ENCODE results near the gene GAMT.

Gene GAMT

GRCh38 chr19:1384478-1385110 is 16.7 kb downstream of the GAMT start:
- peak; percentile 45 for DNase-seq (ENCODE audit: low spot score)

DNA sequence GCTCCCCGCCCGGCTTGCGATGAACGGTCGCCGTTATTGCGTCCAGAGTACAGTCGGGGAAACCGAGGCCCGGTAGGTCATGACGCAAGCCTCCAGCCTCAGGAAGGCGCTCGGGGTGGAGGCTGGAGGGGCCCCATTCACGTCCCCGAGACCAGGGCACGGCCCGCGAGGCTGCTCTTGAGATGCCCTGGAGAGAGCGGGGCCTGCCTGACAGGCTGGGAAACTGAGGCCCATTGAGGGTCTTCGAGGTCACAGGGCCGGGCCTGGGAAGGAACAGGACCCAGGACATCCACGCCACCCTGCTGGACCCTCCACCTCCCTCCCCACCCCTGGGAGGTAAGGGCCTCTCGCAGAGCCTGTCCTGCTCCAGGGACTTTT is 17.3 kb downstream of the GAMT start:
- DNase-seq (ENCODE audit: low spot score) = no peak

DNA sequence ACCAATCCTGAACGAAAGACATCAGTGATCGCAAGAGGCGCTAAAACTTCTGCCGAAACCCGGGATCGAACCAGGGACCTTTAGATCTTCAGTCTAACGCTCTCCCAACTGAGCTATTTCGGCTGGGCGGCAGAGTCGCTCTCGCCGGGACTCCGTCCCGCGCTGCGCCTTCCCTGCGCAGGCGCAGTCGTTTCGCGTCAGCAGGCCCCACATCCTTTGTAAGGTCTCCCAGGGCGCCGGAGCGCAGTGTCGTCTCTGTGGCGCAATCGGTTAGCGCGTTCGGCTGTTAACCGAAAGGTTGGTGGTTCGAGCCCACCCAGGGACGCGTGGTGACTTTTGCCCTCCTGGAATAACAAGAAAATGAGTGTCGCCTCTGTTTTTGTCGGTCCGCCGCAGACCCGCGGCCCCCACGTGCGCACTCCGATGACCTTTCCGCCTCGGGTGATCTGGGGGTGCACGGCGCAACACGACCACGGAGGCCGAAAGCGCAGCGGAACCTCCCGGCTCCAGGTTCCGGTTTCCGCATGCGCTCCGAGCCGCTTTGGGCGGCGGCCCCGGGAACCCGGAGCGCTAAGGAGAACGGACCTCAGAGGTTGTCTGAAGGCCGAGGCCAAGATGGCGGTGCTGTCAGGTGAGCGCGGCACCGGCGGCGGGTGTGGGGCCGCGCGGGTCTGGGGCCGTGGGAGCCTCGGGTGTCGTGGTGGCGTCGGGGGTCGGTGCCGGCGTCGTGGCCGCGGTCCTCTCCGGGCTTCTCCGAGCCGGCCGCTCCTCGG is 17.8 kb downstream of the GAMT start, which contains the start of gene NDUFS7:
Gene NDUFS7 (plus strand): TSS at position 596 of the 773 bp plus-strand sequence. CDS start 20 bp downstream, at position 616.
- peak; percentile 91 for DNase-seq (ENCODE audit: low spot score)

GRCh38 chr19:1383017-1383311 is 18.4 kb downstream of the GAMT start:
- DNase-seq (ENCODE audit: low spot score) = no peak

DNA sequence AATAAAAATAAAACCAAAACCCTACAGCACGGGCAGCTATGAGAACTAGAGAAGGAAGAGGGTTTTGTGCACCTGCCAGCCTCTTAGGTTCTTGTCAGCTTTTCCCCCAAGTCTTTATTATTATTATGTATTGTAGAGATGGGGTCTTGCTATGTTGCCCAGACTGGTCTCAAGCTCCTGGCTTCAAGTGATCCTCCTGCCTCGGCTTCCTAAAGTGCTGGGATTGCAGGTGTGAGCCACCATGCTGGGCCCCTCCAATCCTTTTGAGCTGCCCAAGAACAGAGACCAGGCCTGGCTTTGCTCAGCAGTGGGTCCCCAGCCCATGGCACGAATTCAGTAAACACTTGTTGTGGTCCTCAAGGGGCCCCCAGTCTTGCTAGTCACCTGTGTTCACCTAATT is 19.1 kb downstream of the GAMT start:
- DNase-seq (ENCODE audit: low spot score) = no peak

GRCh38 chr19:1379961-1380489 is 21.3 kb downstream of the GAMT start:
- no peak for DNase-seq (ENCODE audit: low spot score)

DNA sequence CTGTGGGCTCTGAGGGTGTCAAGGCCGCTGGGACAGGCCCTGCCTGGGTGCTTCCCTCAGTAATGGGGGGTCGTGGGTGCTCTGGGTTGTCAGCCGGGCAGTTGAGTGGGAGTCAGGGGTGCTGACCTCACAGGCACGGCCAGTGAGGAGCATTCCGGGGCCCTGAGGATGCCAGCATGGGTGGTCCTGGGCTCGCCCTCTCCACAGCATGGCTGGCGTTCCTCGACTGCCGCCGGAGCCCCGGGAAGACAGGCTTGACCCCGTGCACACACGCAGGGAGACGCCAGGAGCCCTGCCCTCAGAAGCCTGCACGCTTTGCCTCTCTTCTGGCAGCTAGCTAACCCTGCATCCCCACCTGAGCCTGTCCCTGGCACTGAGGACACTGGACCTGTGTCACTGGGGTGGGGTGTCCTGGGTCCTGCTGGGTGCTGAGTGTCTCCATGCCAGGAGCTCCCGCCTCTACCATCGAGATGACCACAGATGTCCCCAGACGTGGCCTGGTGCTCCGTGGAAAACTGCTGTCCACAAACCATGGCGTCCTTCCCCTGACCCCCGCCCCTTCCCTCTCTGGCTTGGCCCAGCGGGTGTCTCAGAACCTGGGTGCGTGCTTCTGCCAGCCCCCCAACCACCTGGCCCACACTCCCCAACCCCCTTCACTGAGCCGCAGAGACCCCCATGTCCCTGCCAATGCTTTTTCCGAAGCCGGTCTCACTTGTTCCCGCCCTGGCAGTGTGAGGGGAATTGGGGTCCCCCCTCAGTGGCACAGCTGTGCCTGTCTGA is 22.0 kb downstream of the GAMT start:
- no peak for DNase-seq (ENCODE audit: low spot score)

DNA sequence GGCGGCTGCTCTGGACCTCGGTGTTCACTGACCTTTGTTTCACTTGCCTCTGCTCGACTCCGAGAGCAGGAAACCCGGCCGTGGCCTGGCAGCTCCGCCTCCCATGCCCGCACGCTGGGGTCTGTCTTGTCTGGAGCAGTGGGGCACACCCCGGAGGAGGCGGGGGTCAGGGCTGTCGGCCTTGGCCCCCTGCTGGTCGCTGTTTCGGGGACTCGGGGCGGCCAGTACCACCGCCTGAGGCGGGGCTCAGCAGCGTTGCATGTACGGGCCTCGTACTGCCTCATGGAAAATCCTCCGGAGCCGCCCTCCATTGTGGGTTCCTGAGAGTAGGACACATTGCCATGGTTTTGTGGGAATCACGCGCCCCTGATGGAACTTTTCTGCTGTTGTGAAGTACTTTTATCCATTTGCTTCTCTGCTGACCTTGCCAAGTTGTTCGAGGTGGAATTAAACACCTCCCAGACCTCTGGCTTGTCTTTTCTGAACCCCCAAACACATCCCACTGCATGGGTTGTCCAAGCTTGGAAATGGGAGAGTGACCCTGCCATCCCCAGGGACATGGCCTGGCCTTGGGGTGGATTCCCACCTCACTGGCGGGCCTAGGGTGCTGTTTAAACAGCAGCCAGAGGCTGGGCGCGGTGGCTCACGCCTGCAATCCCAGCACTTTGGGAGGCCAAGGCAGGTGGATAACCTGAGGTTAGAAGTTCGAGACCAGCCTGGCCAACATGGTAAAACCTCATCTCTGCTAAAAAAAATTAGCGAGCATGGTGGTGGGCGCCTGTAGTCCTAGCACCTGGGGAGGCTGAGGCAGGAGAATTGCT is 23.2 kb downstream of the GAMT start:
- DNase-seq (ENCODE audit: low spot score) = no peak

GRCh38 chr19:1377176-1377964 is 24.0 kb downstream of the GAMT start:
- no peak for DNase-seq (ENCODE audit: low spot score)

GRCh38 chr19:1376415-1376805 is 24.9 kb downstream of the GAMT start:
- DNase-seq (ENCODE audit: low spot score) = no peak

- no peak for DNase-seq (ENCODE audit: low spot score)
Measured at GRCh38 chr19:1374250-1374577, 27.1 kb downstream of the GAMT start.

DNA sequence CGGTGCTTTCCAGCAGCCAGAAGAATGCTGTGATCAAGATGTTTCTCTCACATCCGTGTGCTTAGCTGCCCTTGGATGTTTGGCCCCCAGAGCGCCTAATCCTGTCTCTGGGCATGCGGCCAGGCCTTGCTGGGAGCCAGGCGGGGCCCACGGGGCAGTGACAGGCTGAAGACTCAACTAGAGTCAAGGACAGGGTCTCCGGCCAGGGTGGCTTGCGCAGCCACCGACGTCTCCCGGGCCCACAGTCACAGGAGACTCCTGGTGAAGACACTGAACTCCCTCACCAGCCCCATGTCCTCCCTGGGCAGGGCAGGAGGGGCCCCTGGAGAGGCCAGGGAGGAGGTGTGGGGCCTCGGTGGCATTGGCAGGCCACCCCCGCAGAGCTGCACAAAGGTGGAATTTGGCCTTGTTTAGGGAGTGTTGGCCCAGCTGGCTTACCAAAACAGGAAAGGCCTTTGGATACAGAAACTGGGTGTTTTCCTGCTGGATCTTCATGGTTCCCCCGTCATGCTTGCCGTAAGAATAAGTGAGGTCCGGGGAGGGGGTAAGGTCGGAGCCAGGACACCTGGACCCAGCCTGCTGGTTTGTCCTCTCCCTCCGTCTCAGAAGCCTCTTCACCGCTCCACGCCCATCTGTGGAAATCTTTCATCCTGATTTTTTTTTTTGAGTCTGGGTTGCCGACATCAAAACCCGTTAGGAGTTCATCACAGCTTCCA is 27.6 kb downstream of the GAMT start:
- DNase-seq (ENCODE audit: low spot score) = peak; percentile 53

GRCh38 chr19:1373042-1373533 is 28.3 kb downstream of the GAMT start:
- DNase-seq (ENCODE audit: low spot score) = no peak

DNA sequence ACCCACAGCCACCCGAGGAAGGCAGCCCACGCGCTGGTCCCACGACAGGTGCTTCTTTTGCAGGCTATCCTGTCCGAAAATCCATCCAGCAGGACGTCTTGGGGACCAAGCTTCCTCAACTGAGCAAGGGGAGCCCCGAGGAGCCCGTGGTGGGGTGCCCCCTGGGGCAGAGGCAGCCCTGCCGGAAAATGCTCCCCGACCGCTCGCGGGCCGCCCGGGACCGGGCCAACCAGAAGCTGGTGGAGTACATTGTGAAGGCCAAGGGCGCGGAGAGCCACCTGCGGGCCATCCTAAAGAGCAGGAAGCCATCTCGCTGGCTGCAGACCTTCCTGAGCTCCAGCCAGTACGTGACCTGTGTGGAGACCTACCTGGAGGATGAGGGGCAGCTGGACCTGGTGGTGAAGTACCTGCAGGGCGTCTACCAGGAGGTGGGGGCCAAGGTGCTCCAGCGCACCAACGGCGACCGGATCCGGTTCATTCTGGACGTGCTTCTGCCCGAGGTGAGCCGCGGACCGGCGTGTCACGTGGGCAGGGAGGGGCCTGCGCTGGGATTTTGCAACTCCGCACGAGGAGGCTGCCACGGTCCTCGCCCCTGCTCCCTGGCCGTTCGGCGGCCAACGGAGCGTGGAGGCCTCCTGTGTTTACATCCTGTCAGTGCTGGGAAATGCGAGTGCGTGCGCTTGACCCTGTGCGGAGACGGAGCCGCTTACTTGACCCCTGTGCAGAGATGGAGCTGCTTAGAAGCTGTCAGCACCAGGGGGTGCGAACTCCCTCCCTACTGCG is 30.6 kb downstream of the GAMT start:
- DNase-seq (ENCODE audit: low spot score) = no peak

GRCh38 chr19:1369214-1369805 is 32.0 kb downstream of the GAMT start:
- DNase-seq (ENCODE audit: low spot score) = no peak

DNA sequence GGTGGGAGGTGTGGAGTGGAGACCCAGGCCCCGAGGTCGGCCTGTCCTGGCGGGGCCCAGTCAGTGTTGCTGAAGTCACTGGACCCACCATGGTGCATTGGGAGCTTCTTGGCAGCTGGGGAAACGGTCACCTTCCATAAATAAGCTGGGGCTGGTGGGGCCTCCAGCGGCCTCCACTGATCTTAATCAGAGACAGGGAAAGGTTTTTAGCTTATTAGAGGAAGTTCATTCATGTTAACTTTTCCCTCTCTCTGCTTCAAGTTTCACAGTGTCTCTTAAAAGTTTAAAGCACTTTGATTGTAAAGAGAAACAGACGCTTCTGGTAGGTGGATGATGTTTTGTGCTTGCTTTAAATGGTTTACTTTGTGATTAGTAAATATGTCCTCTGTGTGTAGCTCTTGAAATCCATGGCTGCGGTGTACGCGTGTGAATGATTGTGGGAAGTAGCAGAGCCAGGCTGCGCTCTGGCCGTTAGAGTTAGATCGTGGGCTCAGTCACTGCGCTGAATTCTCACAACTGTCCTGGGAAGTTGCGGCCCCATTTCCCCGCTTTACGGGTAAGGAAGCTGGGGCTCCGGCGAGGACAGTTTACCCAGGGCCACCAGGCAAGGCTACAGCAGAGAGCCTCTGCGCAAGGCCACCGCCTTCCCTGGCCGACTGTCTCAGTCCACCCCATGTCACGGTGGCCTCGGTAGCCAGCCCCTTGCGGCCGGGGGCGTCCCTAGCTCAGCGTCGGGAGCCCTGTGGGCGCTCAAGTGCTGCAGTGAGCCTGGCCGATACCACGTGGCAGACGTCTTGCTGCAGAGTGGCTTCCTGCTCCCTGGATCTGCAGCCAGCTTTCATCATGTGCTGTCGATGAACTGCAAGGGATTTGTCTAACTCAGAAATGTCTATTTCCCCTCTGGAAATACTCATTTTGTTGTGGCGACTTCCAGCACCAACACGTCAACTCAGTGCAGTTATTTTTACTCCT is 34.2 kb downstream of the GAMT start:
- DNase-seq (ENCODE audit: low spot score) = no peak

- DNase-seq (ENCODE audit: low spot score) = no peak
Measured at GRCh38 chr19:1366296-1366695, 35.0 kb downstream of the GAMT start.

Measured in pons (tissue), 1 donor.